SHP77 (cell line): ENCODE data around the gene PPP2R3B.

Experiments used
- DNase-seq, 2 experiments: peaks; one replicate each; lab custom pipeline; 2025; lab: John Stamatoyannopoulos, UW

Gene PPP2R3B

DNA sequence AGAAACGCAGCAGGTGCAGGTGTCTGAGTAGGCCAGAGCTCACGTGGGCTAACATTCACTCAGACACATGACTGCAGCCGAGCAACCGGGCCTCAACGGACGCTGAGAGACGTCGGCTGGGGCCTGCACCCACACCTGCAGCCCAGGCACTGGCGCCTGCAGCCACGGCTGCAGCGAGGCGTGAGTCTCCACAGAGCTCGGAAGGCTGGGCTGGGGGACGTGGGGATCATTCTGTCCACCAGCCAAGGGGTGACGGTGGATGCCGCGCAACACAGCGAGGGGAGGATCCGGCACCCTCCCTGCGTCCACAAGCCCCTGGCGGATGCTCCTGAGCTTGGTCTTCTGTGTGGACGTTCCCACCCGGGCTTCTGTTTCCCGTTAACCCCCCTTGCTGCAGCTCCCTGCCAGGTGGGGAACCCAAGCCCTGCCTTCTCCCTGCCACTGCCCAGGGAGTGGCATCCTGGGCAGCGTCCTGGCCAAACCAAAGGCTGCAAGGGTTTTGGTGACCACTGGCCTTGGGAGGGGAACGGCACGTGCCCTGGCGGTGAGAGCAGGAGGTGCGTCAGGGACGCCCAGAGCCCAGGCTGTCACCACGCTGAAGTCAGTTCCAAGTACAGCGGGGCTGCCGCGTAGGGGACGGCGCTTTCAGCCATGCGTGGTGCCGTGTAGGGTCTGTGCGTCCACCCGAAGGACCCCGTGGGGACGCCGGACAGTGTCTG is 16.3 kb downstream of the PPP2R3B start:
- DNase-seq, result no peak

- DNase-seq, result no peak
These were observed 17.1 kb downstream of the PPP2R3B start for GRCh38 chrX:369563-370101.

- no peak for DNase-seq
These were observed 17.7 kb downstream of the PPP2R3B start for GRCh38 chrX:368811-369562.

DNA sequence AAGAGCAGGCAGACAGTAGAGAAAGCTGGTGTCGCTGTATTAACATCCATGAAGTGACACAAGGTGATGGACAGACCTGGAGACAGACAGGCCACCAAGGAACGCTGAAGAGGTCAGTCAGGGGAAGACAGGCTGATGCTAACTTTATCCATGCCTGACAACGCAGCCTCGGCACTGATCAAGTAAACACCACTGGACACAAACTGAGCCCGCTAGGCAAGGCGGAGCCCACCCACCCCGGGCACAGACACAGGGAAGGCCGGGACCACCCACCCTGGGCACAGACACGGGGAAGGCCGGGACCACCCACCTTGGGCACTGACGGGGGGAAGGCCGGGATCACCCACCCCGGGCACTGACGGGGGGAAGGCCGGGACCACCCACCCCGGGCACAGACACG is 18.8 kb downstream of the PPP2R3B start:
- DNase-seq, result no peak

- DNase-seq, result no peak
These were observed 19.4 kb downstream of the PPP2R3B start for GRCh38 chrX:367349-367748.

- DNase-seq, result no peak
These were observed 22.9 kb downstream of the PPP2R3B start for GRCh38 chrX:363621-364375.

GRCh38 chrX:362937-363620 is 23.6 kb downstream of the PPP2R3B start:
- no peak for DNase-seq

GRCh38 chrX:362351-362750 is 24.4 kb downstream of the PPP2R3B start:
- DNase-seq, result no peak

DNA sequence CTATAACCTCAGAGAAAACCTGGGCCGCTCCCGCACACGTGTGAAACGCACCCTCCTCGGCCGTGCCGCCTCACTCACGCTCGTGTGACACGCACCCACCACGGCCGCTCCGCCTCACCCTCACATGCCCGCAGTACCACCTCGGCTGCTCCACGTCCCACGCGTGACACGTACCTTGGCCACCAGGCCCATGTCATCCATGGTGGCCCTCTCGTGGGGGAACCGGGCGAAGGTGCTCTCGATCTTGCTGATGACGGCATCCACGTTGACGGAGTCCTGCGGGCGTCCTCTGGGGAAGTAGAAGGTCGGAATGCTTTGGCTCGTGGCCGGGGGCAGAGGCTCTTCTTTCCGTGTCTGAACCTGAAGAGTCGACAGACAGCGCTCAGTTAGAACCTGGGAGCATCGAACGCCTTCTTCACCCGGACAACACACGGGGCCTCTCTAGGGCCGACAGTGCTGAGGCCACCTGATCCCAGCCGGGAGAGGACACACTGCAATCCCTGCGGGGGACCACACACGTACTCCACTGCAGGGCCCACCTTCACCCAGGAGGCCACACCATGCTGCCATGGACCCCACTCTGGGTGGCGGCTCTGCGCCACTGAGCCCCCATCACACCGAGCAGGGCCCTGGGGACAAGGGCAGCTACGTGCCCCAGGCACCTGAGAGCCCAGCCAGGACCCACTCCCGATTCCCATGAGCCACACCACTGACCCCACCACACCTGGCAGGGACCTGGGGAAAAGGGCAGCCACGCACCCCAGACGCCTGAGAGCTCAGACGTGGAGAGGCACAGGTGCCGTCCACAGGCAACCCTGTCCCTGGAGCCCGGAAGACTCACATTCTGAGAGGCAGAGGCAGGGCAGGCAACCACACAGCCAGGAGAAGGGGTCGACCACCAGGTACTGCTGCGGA is 25.2 kb downstream of the PPP2R3B start:
- no peak for DNase-seq

- no peak for DNase-seq
These were observed 26.1 kb downstream of the PPP2R3B start for GRCh38 chrX:360496-361150.

GRCh38 chrX:358651-359143 is 28.0 kb downstream of the PPP2R3B start:
- DNase-seq, result no peak

DNA sequence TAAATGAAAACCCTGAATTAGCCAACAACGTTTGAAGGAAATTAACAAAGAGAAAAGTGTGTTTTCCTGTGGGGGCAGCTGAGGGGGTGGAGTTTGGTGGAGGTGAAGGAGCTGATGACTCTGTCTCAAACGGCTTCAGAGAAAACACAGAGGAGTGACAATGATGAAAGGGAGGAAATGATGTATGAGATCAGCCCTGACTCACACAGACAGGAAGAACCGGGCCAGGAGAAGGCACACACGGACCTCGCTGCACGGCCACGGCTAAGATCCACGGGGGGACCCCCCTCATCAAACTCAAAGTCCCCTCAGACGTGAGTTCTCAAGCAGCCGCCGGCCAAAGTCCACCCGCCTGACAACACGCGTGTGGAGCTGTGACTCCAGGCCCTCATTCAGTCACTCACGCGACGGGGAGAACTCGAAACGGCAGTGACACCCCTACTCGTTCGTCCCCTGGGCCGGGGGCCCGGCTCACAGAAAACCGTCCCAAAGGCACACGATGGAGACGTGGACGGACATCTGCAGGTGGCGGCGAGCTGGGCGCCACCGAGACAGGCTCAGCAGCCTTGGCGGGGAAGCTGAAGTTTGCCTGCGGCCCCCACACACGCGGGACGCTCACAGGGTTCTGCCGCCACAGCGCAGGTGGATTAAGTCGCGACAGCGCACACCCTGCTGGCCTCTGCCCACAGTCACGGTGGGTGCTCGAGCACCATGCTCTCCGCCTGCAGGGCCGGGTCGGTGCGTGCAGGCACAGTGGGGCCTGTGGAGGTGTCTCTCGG is 28.8 kb downstream of the PPP2R3B start:
- DNase-seq, result no peak

DNA sequence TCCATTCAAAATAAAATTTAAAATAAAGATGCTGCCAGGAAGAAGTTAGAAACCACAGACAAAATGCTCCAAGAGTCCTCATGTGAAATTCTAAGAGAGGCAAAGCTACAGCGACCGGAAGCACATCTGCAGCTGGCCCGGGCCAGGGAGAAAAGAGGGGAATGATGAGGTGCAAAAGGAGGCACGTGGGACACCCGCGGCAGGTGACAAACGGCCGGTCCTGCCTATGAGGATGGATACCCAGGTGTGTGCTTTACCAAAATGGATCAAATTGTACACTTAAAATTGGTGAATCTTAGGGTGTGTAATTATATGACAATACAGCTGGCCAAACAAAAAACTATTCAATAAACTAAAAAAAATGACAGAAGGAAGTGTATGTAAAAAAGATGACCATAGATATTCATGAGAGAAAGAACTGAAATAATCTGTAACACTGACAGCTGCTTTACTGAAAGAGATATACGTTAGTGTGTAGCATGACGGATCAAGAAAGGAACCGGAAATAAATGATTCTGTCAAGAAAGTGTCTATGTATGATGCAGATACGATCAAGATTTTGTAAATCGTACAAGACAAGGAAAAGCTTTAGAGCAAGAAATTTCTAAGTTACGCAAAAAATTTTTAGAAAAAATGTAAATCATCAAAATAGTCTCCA is 29.5 kb downstream of the PPP2R3B start:
- DNase-seq, result no peak

GRCh38 chrX:356385-357034 is 30.2 kb downstream of the PPP2R3B start:
- DNase-seq, result no peak

DNA sequence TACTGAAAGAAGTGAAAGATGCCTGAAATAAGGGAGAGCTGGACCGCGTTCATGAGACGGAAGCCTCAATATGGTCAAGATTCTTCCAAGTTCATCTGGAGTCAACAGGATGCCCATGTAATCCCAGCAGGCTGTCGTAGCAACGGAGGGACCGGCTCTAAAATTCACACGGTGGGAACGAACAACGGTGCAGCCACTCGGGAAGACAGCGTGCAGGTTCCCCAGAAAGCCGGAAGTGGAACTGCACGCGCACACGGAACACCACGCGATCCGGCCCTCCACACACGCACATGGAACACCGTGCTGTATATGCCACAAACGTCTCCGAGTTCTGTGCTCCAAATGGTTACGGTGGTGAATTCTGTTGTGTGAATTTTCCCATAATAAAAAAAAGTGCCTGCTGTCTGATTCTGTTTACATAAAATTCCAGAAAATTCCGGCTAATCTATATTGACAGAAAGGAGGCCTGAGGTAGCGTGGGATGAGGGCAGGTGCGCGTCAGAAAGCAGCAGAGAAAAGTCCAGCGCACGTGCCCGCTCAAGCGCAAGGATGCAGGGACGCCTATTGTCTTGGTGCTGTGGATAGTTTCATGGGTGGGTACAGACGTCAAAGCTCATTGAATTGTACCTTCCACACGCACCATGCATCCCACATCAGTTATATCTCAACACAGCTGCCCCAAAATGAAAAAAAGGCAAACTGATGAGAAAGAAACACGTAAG is 31.2 kb downstream of the PPP2R3B start:
- no peak for DNase-seq

- DNase-seq, result no peak
These were observed 32.9 kb downstream of the PPP2R3B start for GRCh38 chrX:353566-354535.
